Endodermal cell (in vitro differentiated cells): ENCODE results near the gene GOLGA2. TPM values are rescaled to one million over a fixed set of nuclear protein-coding genes. Genes with fewer than 3 reads are reported as not detected.

Experiments used
- DNase-seq: peaks from one replicate; pipeline ENCODE4 v3.0.0-alpha.2; 2017
- H3K27ac ChIP-seq: 2 replicates; pipeline ENCODE4 v1.5.1; 2013; ENCODE audit warnings: mild to moderate bottlenecking, low read depth, low read length, moderate library complexity
- H3K27me3 ChIP-seq: 2 replicates; pipeline ENCODE4 v1.6.1; 2013; ENCODE audit warnings: mild to moderate bottlenecking, low read length, moderate library complexity; ENCODE audit not compliant: insufficient read depth, control insufficient read depth, poor library complexity, severe bottlenecking
- H3K36me3 ChIP-seq: 2 replicates; pipeline ENCODE4 v1.7.0; 2013; ENCODE audit warnings: mild to moderate bottlenecking, low read length, moderate library complexity; ENCODE audit not compliant: control insufficient read depth, insufficient read depth
- H3K4me1 ChIP-seq: one replicate; pipeline ENCODE4 v1.7.0; 2013; ENCODE audit warnings: low read length; ENCODE audit not compliant: control insufficient read depth, insufficient read depth
- H3K4me3 ChIP-seq: 2 replicates; pipeline ENCODE4 v1.5.1; 2013; ENCODE audit warnings: mild to moderate bottlenecking, low read length, moderate library complexity
- H3K9ac ChIP-seq: 2 replicates; pipeline ENCODE4 v1.6.1; 2013; ENCODE audit warnings: mild to moderate bottlenecking, low read length, moderate library complexity; ENCODE audit not compliant: poor library complexity, severe bottlenecking; ENCODE audit errors: extremely low read depth
- H3K9me3 ChIP-seq: 2 replicates; pipeline ENCODE4 v1.6.1; 2013; ENCODE audit warnings: mild to moderate bottlenecking, low read length, moderate library complexity; ENCODE audit not compliant: control insufficient read depth
- H3K27ac Mint-ChIP-seq: 2 replicates; pipeline ENCODE4 v1.8.0; 2020; ENCODE audit warnings: mixed read lengths
- H3K27me3 Mint-ChIP-seq: 2 replicates; pipeline ENCODE4 v1.8.0; 2021; ENCODE audit warnings: mild to moderate bottlenecking, mixed read lengths; ENCODE audit not compliant: insufficient read depth
- H3K36me3 Mint-ChIP-seq: 2 replicates; pipeline ENCODE4 v1.8.0; 2020; ENCODE audit warnings: low read depth, mixed read lengths
- H3K4me1 Mint-ChIP-seq: 2 replicates; pipeline ENCODE4 v1.8.0; 2020; ENCODE audit warnings: mixed read lengths
- H3K4me3 Mint-ChIP-seq: 2 replicates; pipeline ENCODE4 v1.8.0; 2020; ENCODE audit warnings: mild to moderate bottlenecking, moderate library complexity, mixed read lengths
- H3K9me3 Mint-ChIP-seq: 2 replicates; pipeline ENCODE4 v1.8.0; 2020; ENCODE audit warnings: mild to moderate bottlenecking, mixed read lengths
- WGBS, 2 experiments: methylation state at CpG; one replicate each; pipeline versions ENCODE4 v1.1.5 to v1.1.7; 2013; ENCODE audit warnings: missing lambda C conversion rate in 2 of 2, mixed read lengths in 1 of 2; ENCODE audit not compliant: insufficient coverage in 1 of 2, insufficient read length in 1 of 2; 5-methylcytosine and 5-hydroxymethylcytosine counted together
- total RNA-seq, 2 donors: library from RNA; stranded (reverse); fragmentation: NEBNext Ultra II Directional in 1 of 2; extraction: Animal tissue kit (Norgen Biotek cat#: 25700) in 1 of 2; gene quantifications; 2 replicates in 1 of 2; 3 replicates in 1 of 2; pipeline ENCODE4 v1.2.1, GENCODE V29; 2021
- TF ChIP-seq, protein P1 (sequence below): fragments of 200-600 bp; sonication (generic); conservative IDR thresholded peaks from 2 replicates; pipeline ENCODE4 v1.5.0; 2021; ENCODE audit warnings: antibody characterized with exemption, mild to moderate bottlenecking

The GOLGA2 gene
- total RNA-seq, 2 donors from 2014 or later, result 91.9 to 101 TPM

DNA sequence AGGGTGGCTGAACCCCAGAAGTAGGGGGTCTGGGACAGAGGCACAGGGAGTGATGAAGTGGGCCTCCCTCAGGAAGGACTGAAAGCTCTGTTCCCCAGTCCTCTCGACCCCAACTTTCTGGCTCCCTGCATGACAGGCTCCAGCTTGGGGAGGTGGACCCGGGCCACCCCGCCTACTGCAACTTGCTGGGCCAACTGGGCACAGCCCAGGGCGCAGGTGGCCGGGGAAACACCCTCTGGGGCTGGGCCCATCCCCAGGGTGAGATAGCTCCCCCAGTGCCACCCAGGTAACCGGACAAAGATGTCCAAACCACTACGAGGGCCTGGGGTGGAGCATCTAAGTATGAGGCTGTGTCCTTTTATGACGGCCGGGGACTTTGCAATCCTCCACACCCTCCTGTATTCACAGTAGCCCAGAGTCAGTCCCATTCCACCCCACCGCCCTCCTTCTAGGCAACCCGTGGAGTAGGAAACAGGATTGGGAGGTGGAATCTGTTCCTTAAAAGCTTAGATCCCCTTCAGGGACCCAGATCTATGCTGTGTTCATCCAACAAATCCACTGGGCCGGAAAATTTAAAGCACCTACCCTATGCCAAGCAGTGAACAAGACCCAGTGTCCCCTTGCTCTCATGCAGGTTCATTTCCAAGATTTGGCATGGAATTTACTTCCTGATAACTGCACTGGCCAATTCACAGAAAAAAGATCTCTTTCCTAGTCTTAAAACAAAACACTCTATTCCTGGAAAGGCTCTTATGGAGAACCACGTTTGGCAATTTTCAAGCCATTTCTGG is 52.7 kb downstream of the GOLGA2 start:
- Mint-ChIP-seq H3K4me3 (no peak overlapping the region), H3K27ac (no peak overlapping the region), H3K9me3 (no peaks in the 10 kb centered on the region), H3K36me3 (peaks cover 24% of the 10 kb centered on the region), H3K4me1 (peaks cover 6% of the 10 kb centered on the region), H3K27me3 (no peaks in the 10 kb centered on the region)
- Histone ChIP-seq H3K9ac (no peak overlapping the region), H3K36me3 (peaks cover 20% of the 10 kb centered on the region), H3K27me3 (no peaks in the 10 kb centered on the region), H3K4me3 (no peak overlapping the region), H3K9me3 (no peaks in the 10 kb centered on the region), H3K27ac (no peak overlapping the region), H3K4me1 (peaks cover 4% of the 10 kb centered on the region)
- WGBS, 2 experiments, result 87 to 90% methylated on average over 6 to 13 of the region's 13 CpGs
- DNase-seq, result no peak
- TF ChIP-seq, protein P1, sequence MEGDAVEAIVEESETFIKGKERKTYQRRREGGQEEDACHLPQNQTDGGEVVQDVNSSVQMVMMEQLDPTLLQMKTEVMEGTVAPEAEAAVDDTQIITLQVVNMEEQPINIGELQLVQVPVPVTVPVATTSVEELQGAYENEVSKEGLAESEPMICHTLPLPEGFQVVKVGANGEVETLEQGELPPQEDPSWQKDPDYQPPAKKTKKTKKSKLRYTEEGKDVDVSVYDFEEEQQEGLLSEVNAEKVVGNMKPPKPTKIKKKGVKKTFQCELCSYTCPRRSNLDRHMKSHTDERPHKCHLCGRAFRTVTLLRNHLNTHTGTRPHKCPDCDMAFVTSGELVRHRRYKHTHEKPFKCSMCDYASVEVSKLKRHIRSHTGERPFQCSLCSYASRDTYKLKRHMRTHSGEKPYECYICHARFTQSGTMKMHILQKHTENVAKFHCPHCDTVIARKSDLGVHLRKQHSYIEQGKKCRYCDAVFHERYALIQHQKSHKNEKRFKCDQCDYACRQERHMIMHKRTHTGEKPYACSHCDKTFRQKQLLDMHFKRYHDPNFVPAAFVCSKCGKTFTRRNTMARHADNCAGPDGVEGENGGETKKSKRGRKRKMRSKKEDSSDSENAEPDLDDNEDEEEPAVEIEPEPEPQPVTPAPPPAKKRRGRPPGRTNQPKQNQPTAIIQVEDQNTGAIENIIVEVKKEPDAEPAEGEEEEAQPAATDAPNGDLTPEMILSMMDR, result no peak

DNA sequence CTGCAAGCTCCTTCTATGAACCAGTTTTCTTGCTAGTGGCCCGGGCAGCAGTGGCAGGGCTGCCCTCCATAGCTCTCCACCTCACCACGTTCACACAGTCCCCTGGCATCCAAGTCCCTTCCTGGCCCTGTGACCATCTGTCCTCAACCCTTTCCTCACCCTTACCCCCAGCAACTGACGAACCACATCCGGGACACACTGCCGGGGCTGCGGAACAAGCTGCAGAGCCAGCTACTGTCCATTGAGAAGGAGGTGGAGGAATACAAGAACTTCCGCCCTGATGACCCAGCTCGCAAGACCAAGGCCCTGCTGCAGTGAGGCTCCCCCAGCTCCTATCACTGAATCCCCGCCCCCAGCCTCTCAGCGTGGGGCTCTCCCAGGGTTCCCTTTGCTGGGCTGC is 53.8 kb downstream of the GOLGA2 start:
- no peak overlapping the region for H3K4me3 ChIP-seq
- Mint-ChIP-seq H3K27ac (no peak overlapping the region), H3K4me3 (no peak overlapping the region), H3K4me1 (peaks cover 6% of the 10 kb centered on the region), H3K9me3 (no peaks in the 10 kb centered on the region), H3K27me3 (no peaks in the 10 kb centered on the region), H3K36me3 (peaks cover 22% of the 10 kb centered on the region)
- WGBS, 2 experiments, result 91 to 93% methylated on average over 9 to 10 of the region's 10 CpGs
- TF ChIP-seq, protein P1, result no peak
- DNase-seq, result no peak
- H3K9ac ChIP-seq, result no peak overlapping the region
- H3K27ac ChIP-seq, result no peak overlapping the region
- H3K9me3 ChIP-seq, result no peaks in the 10 kb centered on the region
- peaks cover 20% of the 10 kb centered on the region for H3K36me3 ChIP-seq
- H3K4me1 ChIP-seq, result peaks cover 4% of the 10 kb centered on the region
- no peaks in the 10 kb centered on the region for H3K27me3 ChIP-seq

DNA sequence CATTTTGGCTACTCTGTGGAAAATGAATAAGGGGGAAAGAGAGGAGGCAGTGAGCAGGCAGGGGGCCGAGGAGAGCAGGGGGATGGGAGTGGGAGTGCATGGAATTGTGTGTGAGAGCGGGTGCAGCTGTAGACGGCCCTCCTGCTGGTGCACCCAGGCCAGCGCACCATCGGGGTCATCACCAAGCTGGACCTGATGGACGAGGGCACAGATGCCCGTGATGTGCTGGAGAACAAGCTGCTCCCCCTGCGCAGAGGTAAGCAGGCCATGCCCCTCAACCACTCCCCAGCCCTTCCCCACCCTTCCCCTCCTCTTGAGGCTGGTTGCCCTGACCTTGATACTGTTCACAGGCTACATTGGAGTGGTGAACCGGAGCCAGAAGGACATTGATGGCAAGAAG is 56.0 kb downstream of the GOLGA2 start:
- Histone ChIP-seq H3K36me3 (peaks cover 16% of the 10 kb centered on the region), H3K27ac (no peak overlapping the region), H3K9ac (no peak overlapping the region), H3K9me3 (no peaks in the 10 kb centered on the region), H3K4me3 (no peak overlapping the region), H3K4me1 (peaks cover 4% of the 10 kb centered on the region), H3K27me3 (no peaks in the 10 kb centered on the region)
- peaks cover 6% of the 10 kb centered on the region for H3K4me1 Mint-ChIP-seq
- peaks cover 2% of the 10 kb centered on the region for H3K27me3 Mint-ChIP-seq
- no peak overlapping the region for H3K27ac Mint-ChIP-seq
- H3K36me3 Mint-ChIP-seq, result peaks cover 22% of the 10 kb centered on the region
- TF ChIP-seq, protein P1, result no peak
- DNase-seq, result no peak
- H3K4me3 Mint-ChIP-seq, result no peak overlapping the region
- H3K9me3 Mint-ChIP-seq, result no peaks in the 10 kb centered on the region
- 97 to 98% methylated on average over 3 to 9 of the region's 9 CpGs for WGBS, 2 experiments
